H9 (cell line): ENCODE data around the gene NDUFS2. TPM values are rescaled to one million over a fixed set of nuclear protein-coding genes. Genes with fewer than 3 reads are reported as not detected.

ENCODE experiments used
- DNase-seq: peaks from one replicate; pipeline ENCODE4 v3.0.0-alpha.2; 2017
- H2AFZ ChIP-seq: one replicate; pipeline ENCODE4 v1.6.1; 2013; ENCODE audit warnings: mild to moderate bottlenecking, low read length, control low read depth, moderate library complexity
- H2AK5ac ChIP-seq: 2 replicates; pipeline ENCODE4 v1.6.1; 2013; ENCODE audit warnings: low read length, control low read depth, mixed read lengths; ENCODE audit not compliant: insufficient read length
- H2BK120ac ChIP-seq: one replicate; pipeline ENCODE4 v1.6.1; 2013; ENCODE audit warnings: low read depth, mild to moderate bottlenecking, low read length, control low read depth, inconsistent platforms; ENCODE audit not compliant: poor library complexity, severe bottlenecking
- H2BK12ac ChIP-seq: 2 replicates; pipeline ENCODE4 v1.6.1; 2013; ENCODE audit warnings: low read length, control low read depth, mixed read lengths, low read depth; ENCODE audit not compliant: insufficient read length
- H2BK15ac ChIP-seq: 2 replicates; pipeline ENCODE4 v1.6.1; 2013; ENCODE audit warnings: low read depth, low read length, control low read depth
- H2BK20ac ChIP-seq: one replicate; pipeline ENCODE4 v1.6.1; 2013; ENCODE audit warnings: low read depth, mild to moderate bottlenecking, low read length, control low read depth, inconsistent platforms; ENCODE audit not compliant: poor library complexity, severe bottlenecking
- H2BK5ac ChIP-seq: 2 replicates; pipeline ENCODE4 v1.6.1; 2013; ENCODE audit warnings: low read length, control low read depth, mixed read lengths; ENCODE audit not compliant: insufficient read length
- H3K14ac ChIP-seq: 2 replicates; pipeline ENCODE4 v1.6.1; 2013; ENCODE audit warnings: low read length, control low read depth; ENCODE audit not compliant: insufficient read depth
- H3K18ac ChIP-seq: 2 replicates; pipeline ENCODE4 v1.6.1; 2013; ENCODE audit warnings: low read depth, mild to moderate bottlenecking, mixed read lengths, low read length, control low read depth; ENCODE audit not compliant: insufficient read length
- H3K23ac ChIP-seq: 2 replicates; pipeline ENCODE4 v1.6.1; 2013; ENCODE audit warnings: low read length, control low read depth, mixed read lengths, low read depth; ENCODE audit not compliant: insufficient read length
- H3K23me2 ChIP-seq: 2 replicates; pipeline ENCODE4 v1.6.1; 2013; ENCODE audit warnings: low read depth, mild to moderate bottlenecking, mixed read lengths, low read length, control low read depth; ENCODE audit not compliant: insufficient read length, poor library complexity, severe bottlenecking
- H3K27ac ChIP-seq: 2 replicates; pipeline ENCODE4 v1.5.1; 2013; ENCODE audit warnings: low read length, control low read depth, mixed read lengths, low read depth; ENCODE audit not compliant: insufficient read length
- H3K27me3 ChIP-seq: 2 replicates; pipeline ENCODE4 v1.6.1; 2013; ENCODE audit warnings: low read length, control low read depth, inconsistent platforms; ENCODE audit not compliant: insufficient read depth
- H3K4ac ChIP-seq: 2 replicates; pipeline ENCODE4 v1.6.1; 2013; ENCODE audit warnings: low read depth, mild to moderate bottlenecking, control low read depth, inconsistent platforms, low read length, moderate library complexity
- H3K4me1 ChIP-seq: 2 replicates; pipeline ENCODE4 v1.6.1; 2013; ENCODE audit warnings: low read length, control low read depth, inconsistent platforms; ENCODE audit not compliant: insufficient read depth
- H3K4me2 ChIP-seq: 2 replicates; pipeline ENCODE4 v1.6.1; 2013; ENCODE audit warnings: low read length, control low read depth, mixed read lengths; ENCODE audit not compliant: insufficient read length, insufficient read depth
- H3K56ac ChIP-seq: 2 replicates; pipeline ENCODE4 v1.6.1; 2013; ENCODE audit warnings: low read depth, mild to moderate bottlenecking, mixed read lengths, low read length, control low read depth; ENCODE audit not compliant: insufficient read length
- H3K79me1 ChIP-seq: 2 replicates; pipeline ENCODE4 v1.6.1; 2013; ENCODE audit warnings: low read depth, mild to moderate bottlenecking, moderate library complexity, low read length, control low read depth, inconsistent platforms; ENCODE audit not compliant: insufficient read depth, poor library complexity, severe bottlenecking
- H3K79me2 ChIP-seq: 2 replicates; pipeline ENCODE4 v1.6.1; 2013; ENCODE audit warnings: low read length, control low read depth, inconsistent platforms; ENCODE audit not compliant: insufficient read depth
- H3K9ac ChIP-seq: 2 replicates; pipeline ENCODE4 v1.6.1; 2013; ENCODE audit warnings: low read length, control low read depth, mixed read lengths; ENCODE audit not compliant: insufficient read length; ENCODE audit errors: extremely low read depth
- H3K9me3 ChIP-seq: one replicate; pipeline ENCODE4 v1.6.1; 2013; ENCODE audit warnings: low read depth, low read length, inconsistent platforms; ENCODE audit not compliant: control insufficient read depth
- H3T11ph ChIP-seq: one replicate; pipeline ENCODE4 v1.6.1; 2013; ENCODE audit warnings: mild to moderate bottlenecking, low read length, control low read depth, inconsistent platforms
- H4K20me1 ChIP-seq: one replicate; pipeline ENCODE4 v1.6.1; 2013; ENCODE audit not compliant: control insufficient read depth, insufficient read length, insufficient read depth
- H4K5ac ChIP-seq: 2 replicates; pipeline ENCODE4 v1.6.1; 2013; ENCODE audit warnings: low read depth, mild to moderate bottlenecking, mixed read lengths, low read length, control low read depth; ENCODE audit not compliant: insufficient read length
- H4K8ac ChIP-seq: replicated peaks from 2 replicates; pipeline ENCODE4 v1.6.1; 2013; ENCODE audit warnings: low read length, control low read depth, mixed read lengths, low read depth; ENCODE audit not compliant: insufficient read length
- H4K91ac ChIP-seq: 2 replicates; pipeline ENCODE4 v1.6.1; 2013; ENCODE audit warnings: low read depth, mild to moderate bottlenecking, moderate library complexity, mixed read lengths, low read length, control low read depth; ENCODE audit not compliant: insufficient read length
- H3K27ac Mint-ChIP-seq, 3 experiments: 2 replicates in 2 of 3; 3 replicates in 1 of 3; pipeline ENCODE4 v1.8.0; 2020 to 2021; ENCODE audit warnings: mixed read lengths in 3 of 3, mild to moderate bottlenecking in 1 of 3, moderate library complexity in 1 of 3
- H3K27me3 Mint-ChIP-seq: 2 replicates; pipeline ENCODE4 v1.8.0; 2021; ENCODE audit warnings: low read depth, mild to moderate bottlenecking, moderate library complexity, mixed read lengths
- H3K36me3 Mint-ChIP-seq, 3 experiments: 2 replicates in 2 of 3; 3 replicates in 1 of 3; pipeline ENCODE4 v1.8.0; 2020 to 2021; ENCODE audit warnings: low read depth in 3 of 3, mixed read lengths in 3 of 3; ENCODE audit not compliant: insufficient read depth in 1 of 3
- H3K4me1 Mint-ChIP-seq, 2 experiments: 2 replicates each; pipeline ENCODE4 v1.8.0; 2020; ENCODE audit warnings: mixed read lengths in 2 of 2
- H3K4me3 Mint-ChIP-seq, 2 experiments: 2 replicates in 1 of 2; 3 replicates in 1 of 2; pipeline ENCODE4 v1.8.0; 2020 to 2021; ENCODE audit warnings: mild to moderate bottlenecking in 2 of 2, mixed read lengths in 2 of 2, moderate library complexity in 1 of 2
- H3K9me3 Mint-ChIP-seq, 2 experiments: 2 replicates in 1 of 2; 3 replicates in 1 of 2; pipeline ENCODE4 v1.8.0; 2020; ENCODE audit warnings: mild to moderate bottlenecking in 2 of 2, mixed read lengths in 2 of 2, moderate library complexity in 1 of 2
- CTCF ChIP-seq: fragments of 200-600 bp; sonication (generic); conservative IDR thresholded peaks from 3 replicates; pipeline ENCODE4 v1.8.0; 2021; ENCODE audit warnings: antibody characterized with exemption, mild to moderate bottlenecking
- WGBS: extraction: QIAGEN DNeasy Blood & Tissue Kit; methylation state at CpG from one replicate; pipeline ENCODE4 v1.1.7; 2013; ENCODE audit warnings: missing lambda C conversion rate, low lambda C conversion rate, mixed read lengths; ENCODE audit not compliant: insufficient read length; ENCODE audit errors: extremely low coverage; 5-methylcytosine and 5-hydroxymethylcytosine counted together
- total RNA-seq: library from RNA; stranded (reverse); gene quantifications from 2 replicates; pipeline ENCODE4 v1.2.1, GENCODE V29; 2021

The NDUFS2 gene
- total RNA-seq, 1 experiment from 2014 or later, result 84.5 TPM

- Mint-ChIP-seq H3K9me3 (no peaks in the 10 kb centered on the region), H3K4me1 (peaks cover 30 to 51% of the 10 kb centered on the region in 2 experiments), H3K36me3 (peaks cover 0 to 2% (median 0%) of the 10 kb centered on the region in 3 experiments; a peak in 1 of 7 replicates), H3K4me3 (no peak overlapping the region), H3K27ac (peak overlapping the region in 1 of 3 experiments; percentile 23; a peak in 1 of 7 replicates), H3K27me3 (no peaks in the 10 kb centered on the region)
- Histone ChIP-seq H3K4me1 (peaks cover 8% of the 10 kb centered on the region; the same call in 1 of the 2 replicates), H3T11ph (no peak overlapping the region), H3K79me1 (no peaks in the 10 kb centered on the region), H3K18ac (no peak overlapping the region), H3K27me3 (no peaks in the 10 kb centered on the region), H2AK5ac (no peak overlapping the region), H2BK120ac (no peak overlapping the region), H2BK12ac (no peak overlapping the region), H3K23ac (no peak overlapping the region), H2AFZ (no peak overlapping the region), H3K9ac (no peak overlapping the region), H4K8ac (no peak overlapping the region), H4K20me1 (no peaks in the 10 kb centered on the region), H3K4ac (no peak overlapping the region), H3K9me3 (no peaks in the 10 kb centered on the region), H3K23me2 (no peaks in the 10 kb centered on the region), H3K79me2 (no peaks in the 10 kb centered on the region), H4K91ac (no peak overlapping the region), H4K5ac (no peak overlapping the region), H2BK20ac (no peak overlapping the region), H3K27ac (no peak overlapping the region), H2BK5ac (no peak overlapping the region), H3K4me2 (no peak overlapping the region), H3K56ac (no peak overlapping the region), H2BK15ac (no peak overlapping the region), H3K14ac (no peak overlapping the region; the same call in 1 of the 2 replicates)
- no peak for DNase-seq
- WGBS, result no CpG with 5 or more reads among the region's 6 CpGs
- TF ChIP-seq CTCF, result no peak
These were observed 20.2 kb downstream of the NDUFS2 start for GRCh38 chr1:161222175-161223019.
